IMR-90 (cell line): ENCODE results near the gene PRSS33. TPM values are rescaled to one million over a fixed set of nuclear protein-coding genes. Genes with fewer than 3 reads are reported as not detected.

Experiments used
- ATAC-seq: fragments of 200-7000 bp; cut with Tn5 transposase; 2 replicates; pipeline ENCODE4 v1.9.1; 2020; ENCODE audit warnings: low read depth, mild to moderate bottlenecking, moderate library complexity
- BruUV-seq: library from RNA; stranded (reverse); fragments of 400-500 nt; replicated peaks from 2 replicates; lab custom pipeline; 2021; lab: Mats Ljungman, UMichigan
- CTCF ChIA-PET: fragments of 300-600 bp; formaldehyde crosslinking; extraction: SDS; loops from one replicate; lab custom pipeline; 2021; ENCODE audit warnings: antibody characterized with exemption; lab: Yijun Ruan, JAX
- POLR2A ChIA-PET: fragments of 300-600 bp; sonication (Branson Sonifier 250); formaldehyde crosslinking; loops from one replicate; lab custom pipeline; 2022; ENCODE audit warnings: antibody characterized with exemption; ENCODE audit not compliant: unreplicated experiment; lab: Charles Lee
- DNase-seq: peaks from one replicate; pipeline ENCODE4 v3.0.0; 2013
- H2AFZ ChIP-seq: replicated peaks from 2 replicates; pipeline ENCODE3; 2013; ENCODE audit warnings: low read length, mild to moderate bottlenecking; ENCODE audit not compliant: poor library complexity
- H2AK5ac ChIP-seq: 2 replicates; pipeline ENCODE4 v1.6.1; 2013; ENCODE audit warnings: low read depth, low read length, inconsistent platforms
- H2AK9ac ChIP-seq: replicated peaks from 2 replicates; pipeline ENCODE3; 2013; ENCODE audit warnings: mild to moderate bottlenecking, low read depth, low read length, moderate library complexity; ENCODE audit not compliant: poor library complexity
- H2BK120ac ChIP-seq: 2 replicates; pipeline ENCODE4 v1.6.1; 2013; ENCODE audit warnings: low read depth, low read length, inconsistent platforms
- H2BK15ac ChIP-seq: 3 replicates; pipeline ENCODE4 v1.6.1; 2013; ENCODE audit warnings: low read depth, low read length, inconsistent platforms
- H2BK20ac ChIP-seq: 2 replicates; pipeline ENCODE4 v1.6.1; 2013; ENCODE audit warnings: low read depth, mild to moderate bottlenecking, inconsistent platforms, low read length, moderate library complexity
- H2BK5ac ChIP-seq: 2 replicates; pipeline ENCODE4 v1.6.1; 2013; ENCODE audit warnings: mild to moderate bottlenecking, low read depth, low read length, inconsistent platforms; ENCODE audit not compliant: poor library complexity, severe bottlenecking
- H3K14ac ChIP-seq: replicated peaks from 2 replicates; pipeline ENCODE4 v1.6.1; 2013; ENCODE audit warnings: low read depth, low read length, inconsistent platforms
- H3K18ac ChIP-seq: 2 replicates; pipeline ENCODE4 v1.6.1; 2013; ENCODE audit warnings: low read depth, low read length, control low read depth
- H3K23ac ChIP-seq: 2 replicates; pipeline ENCODE4 v1.6.1; 2013; ENCODE audit warnings: low read depth, low read length, inconsistent platforms
- H3K27ac ChIP-seq: 2 replicates; pipeline ENCODE4 v1.5.1; 2013; ENCODE audit warnings: mild to moderate bottlenecking, control low read depth, low read length; ENCODE audit not compliant: insufficient read depth
- H3K27me3 ChIP-seq: 2 replicates; pipeline ENCODE4 v1.6.1; 2013; ENCODE audit warnings: low read length; ENCODE audit not compliant: control insufficient read depth, insufficient read depth
- H3K36me3 ChIP-seq: 2 replicates; pipeline ENCODE4 v1.6.1; 2013; ENCODE audit warnings: low read length, mixed read lengths; ENCODE audit not compliant: control insufficient read depth, insufficient read depth
- H3K4ac ChIP-seq: 2 replicates; pipeline ENCODE4 v1.6.1; 2013; ENCODE audit warnings: low read depth, low read length, inconsistent platforms
- H3K4me1 ChIP-seq: 2 replicates; pipeline ENCODE4 v1.6.1; 2013; ENCODE audit warnings: low read length, mixed read lengths; ENCODE audit not compliant: control insufficient read depth, insufficient read depth
- H3K4me2 ChIP-seq: 2 replicates; pipeline ENCODE4 v1.6.1; 2013; ENCODE audit warnings: low read depth, mild to moderate bottlenecking, control low read depth, low read length, moderate library complexity
- H3K4me3 ChIP-seq: 2 replicates; pipeline ENCODE4 v1.5.1; 2013; ENCODE audit warnings: low read depth, mild to moderate bottlenecking, control low read depth, low read length, moderate library complexity; ENCODE audit not compliant: insufficient read depth
- H3K56ac ChIP-seq: 2 replicates; pipeline ENCODE4 v1.6.1; 2013; ENCODE audit warnings: low read length, inconsistent platforms; ENCODE audit not compliant: insufficient read depth; ENCODE audit errors: extremely low read depth
- H3K79me1 ChIP-seq, 2 experiments: 2 replicates each; pipeline ENCODE4 v1.6.1; 2013; ENCODE audit warnings: low read length in 2 of 2, inconsistent platforms in 1 of 2, low read depth in 1 of 2
- H3K9ac ChIP-seq: 2 replicates; pipeline ENCODE4 v1.6.1; 2013; ENCODE audit warnings: low read depth, low read length, control low read depth
- H3K9me1 ChIP-seq: 2 replicates; pipeline ENCODE4 v1.6.1; 2013; ENCODE audit warnings: low read length, inconsistent platforms; ENCODE audit not compliant: insufficient read depth
- H3K9me3 ChIP-seq: 2 replicates; pipeline ENCODE4 v1.6.1; 2013; ENCODE audit warnings: low read length; ENCODE audit not compliant: control insufficient read depth, insufficient read depth
- H4K20me1 ChIP-seq: 2 replicates; pipeline ENCODE4 v1.6.1; 2013; ENCODE audit warnings: low read length, inconsistent platforms; ENCODE audit not compliant: insufficient read depth
- H4K5ac ChIP-seq: 2 replicates; pipeline ENCODE4 v1.6.1; 2013; ENCODE audit warnings: mild to moderate bottlenecking, low read depth, low read length, control low read depth
- H4K8ac ChIP-seq, 2 experiments: 2 replicates each; pipeline ENCODE4 v1.6.1; 2013; ENCODE audit warnings: low read depth in 2 of 2, low read length in 2 of 2, control low read depth in 1 of 2, inconsistent platforms in 1 of 2
- H4K91ac ChIP-seq: 2 replicates; pipeline ENCODE4 v1.6.1; 2013; ENCODE audit warnings: low read depth, low read length, inconsistent platforms; ENCODE audit not compliant: insufficient read depth
- BHLHE40 ChIP-seq: fragments of 150-350 bp; IDR thresholded peaks from 2 replicates; pipeline ENCODE4 v1.6.1; 2016; ENCODE audit warnings: mild to moderate bottlenecking, low read depth, low read length
- CEBPB ChIP-seq: IDR thresholded peaks from 2 replicates; pipeline ENCODE4 v1.6.1; 2012; ENCODE audit warnings: low read depth, low read length, improper control_type of control experiment
- CTCF ChIP-seq: conservative IDR thresholded peaks from 2 replicates; pipeline ENCODE4 v1.5.1; 2012; ENCODE audit warnings: mild to moderate bottlenecking, low read depth, low read length, improper control_type of control experiment
- FOS ChIP-seq: fragments of 150-350 bp; IDR thresholded peaks from 2 replicates; pipeline ENCODE4 v1.6.1; 2016; ENCODE audit warnings: low read depth, low read length
- MAFK ChIP-seq: IDR thresholded peaks from 2 replicates; pipeline ENCODE4 v1.6.1; 2012; ENCODE audit warnings: low read depth, low read length, improper control_type of control experiment
- MAZ ChIP-seq: IDR thresholded peaks from 2 replicates; pipeline ENCODE4 v1.6.1; 2012; ENCODE audit warnings: low read depth, mild to moderate bottlenecking, low read length, improper control_type of control experiment, moderate library complexity, borderline replicate concordance
- MXI1 ChIP-seq: IDR thresholded peaks from 2 replicates; pipeline ENCODE4 v1.6.1; 2012; ENCODE audit warnings: low read depth, mild to moderate bottlenecking, low read length, moderate library complexity, borderline replicate concordance
- POLR2A ChIP-seq: IDR thresholded peaks from 2 replicates; pipeline ENCODE4 v1.6.1; 2012; ENCODE audit warnings: mild to moderate bottlenecking, low read depth, low read length
- RAD21 ChIP-seq: IDR thresholded peaks from 2 replicates; pipeline ENCODE4 v1.6.1; 2012; ENCODE audit warnings: low read length, improper control_type of control experiment
- RFX5 ChIP-seq: IDR thresholded peaks from 2 replicates; pipeline ENCODE4 v1.8.0; 2012; ENCODE audit warnings: low read depth, mild to moderate bottlenecking, low read length, moderate library complexity
- WGBS, 2 experiments: methylation state at CpG; one replicate each; pipeline versions ENCODE4 v1.1.5 to v1.1.7; 2013; ENCODE audit warnings: missing lambda C conversion rate in 2 of 2; ENCODE audit not compliant: insufficient read length in 1 of 2; ENCODE audit errors: extremely low coverage in 2 of 2; 5-methylcytosine and 5-hydroxymethylcytosine counted together
- dilution Hi-C: fragments of 300-500 bp; cut with HindIII; formaldehyde crosslinking; loops from one replicate; pipeline ENCODE4 v1.14.3; 2018; ENCODE audit warnings: low sequenced_read_pairs; ENCODE audit not compliant: unreplicated experiment
- in situ Hi-C: fragments of 300-500 bp; cut with MboI; formaldehyde crosslinking; loops from 3 replicates; pipeline ENCODE4 v1.14.3; 2019; ENCODE audit warnings: low sequenced_read_pairs, inconsistent platforms, mixed read lengths
- intact Hi-C: fragments of 100-400 bp; cut with micrococcal nuclease; formaldehyde crosslinking; loops from 2 replicates; pipeline ENCODE4 v1.10.0; 2022
- polyA plus RNA-seq, 3 experiments: library from polyadenylated mRNA; depleted of rRNA; stranded (reverse); fragments of >200 nt; gene quantifications; 2 replicates each; pipeline ENCODE4 v1.2.3, GENCODE V29; 2012; ENCODE audit warnings: low replicate concordance in 1 of 3
- total RNA-seq: library from RNA; depleted of rRNA; stranded (reverse); fragments of >200 nt; gene quantifications from 2 replicates; pipeline ENCODE4 v1.2.3, GENCODE V29; 2012
- TF ChIP-seq, protein P1 (sequence below): fragments of 150-350 bp; IDR thresholded peaks from 2 replicates; pipeline ENCODE4 v1.6.1; 2017; ENCODE audit warnings: mild to moderate bottlenecking, antibody characterized with exemption, low read length, low read depth
- TF ChIP-seq, protein P2 (sequence below): fragments of 150-350 bp; IDR thresholded peaks from 2 replicates; pipeline ENCODE4 v1.6.1; 2016; ENCODE audit warnings: low read depth, mild to moderate bottlenecking, low read length, moderate library complexity, borderline replicate concordance

PRSS33 gene
- total and polyA plus RNA-seq, 2 of the 4 experiments (the other 2 are of a cell fraction): not detected

DNA sequence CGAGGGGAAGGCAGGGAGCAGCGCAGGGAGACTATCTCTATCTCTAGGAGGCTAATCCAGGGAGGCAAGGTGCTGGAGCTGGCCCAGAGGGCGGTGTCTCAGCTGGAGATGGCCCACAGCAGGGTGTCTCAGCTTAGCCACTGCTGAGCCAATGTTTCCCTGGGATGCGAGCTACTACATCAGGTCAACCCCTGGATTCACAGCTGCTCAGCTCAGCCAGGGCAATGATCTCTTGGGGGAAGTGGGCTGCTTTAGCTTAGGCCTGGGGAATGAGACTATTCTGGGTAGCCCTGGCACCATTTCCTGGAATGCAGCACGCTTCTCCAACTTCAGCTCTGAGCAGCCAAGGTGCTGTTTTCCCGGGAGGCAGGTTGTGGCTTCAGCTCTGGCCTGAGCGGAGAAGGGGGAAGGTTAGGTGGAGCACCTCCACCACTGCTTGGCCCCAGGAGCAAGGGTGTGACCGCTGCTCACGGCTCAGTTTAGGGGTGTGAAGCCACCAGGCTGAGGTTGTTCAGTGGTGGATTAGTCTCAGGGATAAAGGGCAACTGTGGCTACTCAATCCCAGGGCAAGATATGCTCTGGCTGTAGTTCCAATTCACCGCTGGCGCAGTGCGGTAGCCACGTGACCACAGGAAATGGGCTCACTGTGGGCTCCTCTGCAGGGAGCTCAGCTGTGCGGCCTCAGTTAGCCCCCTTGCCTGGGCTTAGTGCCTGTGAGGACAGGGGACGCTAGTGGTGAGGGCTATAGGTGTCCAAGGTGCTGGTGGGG, 24.5 kb upstream of the PRSS33 start:
- Histone ChIP-seq H3K18ac (no peak overlapping the region), H3K9me1 (no peaks in the 10 kb centered on the region), H4K5ac (no peak overlapping the region), H3K27ac (no peak overlapping the region), H3K14ac (no peak overlapping the region), H4K20me1 (no peaks in the 10 kb centered on the region), H2AK5ac (no peak overlapping the region), H4K8ac (no peak overlapping the region), H4K91ac (no peak overlapping the region), H2BK15ac (no peak overlapping the region), H3K4me3 (no peak overlapping the region), H3K4me2 (no peak overlapping the region), H2BK5ac (no peak overlapping the region), H3K27me3 (peaks cover 59% of the 10 kb centered on the region), H3K4ac (no peak overlapping the region), H3K4me1 (no peaks in the 10 kb centered on the region), H3K79me1 (no peaks in the 10 kb centered on the region), H2AK9ac (no peak overlapping the region), H2AFZ (no peak overlapping the region), H3K56ac (no peak overlapping the region), H3K23ac (no peak overlapping the region), H3K9ac (no peak overlapping the region), H2BK20ac (no peak overlapping the region), H2BK120ac (no peak overlapping the region), H3K36me3 (no peaks in the 10 kb centered on the region), H3K9me3 (peaks cover 2% of the 10 kb centered on the region; the same call in 1 of the 2 replicates)
- in situ Hi-C loops: no loop called here
- ATAC-seq (no peak), DNase-seq (no peak)
- no TSS peak for BruUV-seq
- dilution Hi-C loops: no loop called here
- ChIA-PET CTCF (no interaction called here), POLR2A (no interaction called here)
- TF ChIP-seq MAFK (no peak), BHLHE40 (no peak), POLR2A (no peak), MAZ (no peak), CEBPB (no peak), RFX5 (no peak), RAD21 (no peak), CTCF (no peak), MXI1 (no peak), FOS (no peak)
- TF ChIP-seq, protein P1, sequence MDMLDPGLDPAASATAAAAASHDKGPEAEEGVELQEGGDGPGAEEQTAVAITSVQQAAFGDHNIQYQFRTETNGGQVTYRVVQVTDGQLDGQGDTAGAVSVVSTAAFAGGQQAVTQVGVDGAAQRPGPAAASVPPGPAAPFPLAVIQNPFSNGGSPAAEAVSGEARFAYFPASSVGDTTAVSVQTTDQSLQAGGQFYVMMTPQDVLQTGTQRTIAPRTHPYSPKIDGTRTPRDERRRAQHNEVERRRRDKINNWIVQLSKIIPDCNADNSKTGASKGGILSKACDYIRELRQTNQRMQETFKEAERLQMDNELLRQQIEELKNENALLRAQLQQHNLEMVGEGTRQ: no peak
- TF ChIP-seq, protein P2, sequence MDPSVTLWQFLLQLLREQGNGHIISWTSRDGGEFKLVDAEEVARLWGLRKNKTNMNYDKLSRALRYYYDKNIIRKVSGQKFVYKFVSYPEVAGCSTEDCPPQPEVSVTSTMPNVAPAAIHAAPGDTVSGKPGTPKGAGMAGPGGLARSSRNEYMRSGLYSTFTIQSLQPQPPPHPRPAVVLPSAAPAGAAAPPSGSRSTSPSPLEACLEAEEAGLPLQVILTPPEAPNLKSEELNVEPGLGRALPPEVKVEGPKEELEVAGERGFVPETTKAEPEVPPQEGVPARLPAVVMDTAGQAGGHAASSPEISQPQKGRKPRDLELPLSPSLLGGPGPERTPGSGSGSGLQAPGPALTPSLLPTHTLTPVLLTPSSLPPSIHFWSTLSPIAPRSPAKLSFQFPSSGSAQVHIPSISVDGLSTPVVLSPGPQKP: no peak
- WGBS, 2 experiments: 70% methylated on average over 10 of the region's 15 CpGs; no CpG with 5 or more reads in 1 of the 2 experiments
- intact Hi-C loops: no loop called here
